Panc1 (cell line): ENCODE data around the gene SCGB1A1.

Experiments
- CTCF ChIP-seq: fragments of 450-650 bp; IDR thresholded peaks from 2 replicates; pipeline ENCODE4 v1.5.1; 2017; ENCODE audit warnings: mild to moderate bottlenecking
- POLR2AphosphoS5 ChIP-seq: IDR thresholded peaks from 2 replicates; pipeline ENCODE4 v1.6.1; 2012; ENCODE audit warnings: mild to moderate bottlenecking, low read depth, low read length, moderate library complexity
- TCF7L2 ChIP-seq: IDR thresholded peaks from 2 replicates; pipeline ENCODE4 v1.6.1; 2011; ENCODE audit warnings: mild to moderate bottlenecking, low read depth, low read length, inconsistent platforms

- no peak for TF ChIP-seq POLR2AphosphoS5
- TF ChIP-seq TCF7L2 = no peak
- no peak for TF ChIP-seq CTCF
These were observed 27.3 kb downstream of the SCGB1A1 start for GRCh38 chr11:62446091-62446490.
